Calu3 (cell line): Measurements from ENCODE around the gene CRYGD. TPM values are rescaled to one million over a fixed set of nuclear protein-coding genes. Genes with fewer than 3 reads are reported as not detected.
"Not testable (repeated sequence)": the region's sequence is repeated elsewhere in the genome, so short reads cannot be mapped to it uniquely, and the experiment has no call there.

Experiments used
- BruUV-seq: library from RNA; stranded (reverse); fragments of 400-500 nt; replicated peaks from 2 replicates; lab custom pipeline; 2021; lab: Mats Ljungman, UMichigan
- CTCF ChIA-PET: fragments of 300-600 bp; sonication (Branson Sonifier 250); formaldehyde crosslinking; loops from one replicate; lab custom pipeline; 2022; ENCODE audit warnings: antibody characterized with exemption; lab: Charles Lee
- DNase-seq: peaks from one replicate; pipeline ENCODE4 v3.0.0; 2022
- H3K27ac Mint-ChIP-seq: one replicate; pipeline ENCODE4 v1.8.0; 2022; ENCODE audit warnings: mixed read lengths; ENCODE audit not compliant: unreplicated experiment
- H3K27me3 Mint-ChIP-seq: one replicate; pipeline ENCODE4 v1.8.0; 2022; ENCODE audit warnings: mixed read lengths; ENCODE audit not compliant: unreplicated experiment
- H3K36me3 Mint-ChIP-seq: one replicate; pipeline ENCODE4 v1.8.0; 2022; ENCODE audit warnings: mild to moderate bottlenecking, moderate library complexity, mixed read lengths; ENCODE audit not compliant: insufficient read depth, unreplicated experiment
- H3K4me1 Mint-ChIP-seq: one replicate; pipeline ENCODE4 v1.8.0; 2022; ENCODE audit warnings: mild to moderate bottlenecking, low read depth, mixed read lengths; ENCODE audit not compliant: unreplicated experiment
- H3K4me3 Mint-ChIP-seq: one replicate; pipeline ENCODE4 v1.8.0; 2022; ENCODE audit warnings: mild to moderate bottlenecking, low read depth, moderate library complexity, mixed read lengths; ENCODE audit not compliant: unreplicated experiment
- H3K9me3 Mint-ChIP-seq: one replicate; pipeline ENCODE4 v1.8.0; 2022; ENCODE audit warnings: low read depth, mixed read lengths; ENCODE audit not compliant: unreplicated experiment
- intact Hi-C: fragments of 100-400 bp; cut with micrococcal nuclease; formaldehyde crosslinking; loops from one replicate; pipeline ENCODE4 v1.10.0; 2022; ENCODE audit not compliant: unreplicated experiment
- total RNA-seq: library from RNA; stranded (reverse); gene quantifications from 2 replicates; pipeline ENCODE4 v1.2.3, GENCODE V29; 2022
- TF ChIP-seq, protein P1 (sequence below): fragments of 200-600 bp; IDR thresholded peaks from one replicate; pipeline ENCODE4 v1.8.0; 2022; ENCODE audit warnings: antibody characterized with exemption; ENCODE audit not compliant: unreplicated experiment

Gene CRYGD
- total RNA-seq, 1 experiment from 2014 or later: not detected

GRCh38 chr2:208101716-208102631, 22.4 kb downstream of the CRYGD start:
- DNase-seq: peak; percentile 10
- intact Hi-C loops: loop anchor here (1.0 to 5.0 kb wide), 3 partner anchors 75 to 270 kb away; no protein-coding TSS in a partner anchor
- Mint-ChIP-seq H3K4me3 (peak overlapping the region; percentile 14), H3K36me3 (no peaks in the 10 kb centered on the region), H3K27me3 (peaks cover 10% of the 10 kb centered on the region), H3K4me1 (peaks cover 17% of the 10 kb centered on the region), H3K9me3 (no peaks in the 10 kb centered on the region), H3K27ac (no peak overlapping the region)
- CTCF ChIA-PET: interaction anchor here (0.6 to 1.9 kb wide), 9 partner anchors 73 to 306 kb away, joined by 3 to 25 read pairs (median 3); partner anchors contain the start of genes IDH1 and PIKFYVE
- no TSS peak for BruUV-seq
- TF ChIP-seq, protein P1, sequence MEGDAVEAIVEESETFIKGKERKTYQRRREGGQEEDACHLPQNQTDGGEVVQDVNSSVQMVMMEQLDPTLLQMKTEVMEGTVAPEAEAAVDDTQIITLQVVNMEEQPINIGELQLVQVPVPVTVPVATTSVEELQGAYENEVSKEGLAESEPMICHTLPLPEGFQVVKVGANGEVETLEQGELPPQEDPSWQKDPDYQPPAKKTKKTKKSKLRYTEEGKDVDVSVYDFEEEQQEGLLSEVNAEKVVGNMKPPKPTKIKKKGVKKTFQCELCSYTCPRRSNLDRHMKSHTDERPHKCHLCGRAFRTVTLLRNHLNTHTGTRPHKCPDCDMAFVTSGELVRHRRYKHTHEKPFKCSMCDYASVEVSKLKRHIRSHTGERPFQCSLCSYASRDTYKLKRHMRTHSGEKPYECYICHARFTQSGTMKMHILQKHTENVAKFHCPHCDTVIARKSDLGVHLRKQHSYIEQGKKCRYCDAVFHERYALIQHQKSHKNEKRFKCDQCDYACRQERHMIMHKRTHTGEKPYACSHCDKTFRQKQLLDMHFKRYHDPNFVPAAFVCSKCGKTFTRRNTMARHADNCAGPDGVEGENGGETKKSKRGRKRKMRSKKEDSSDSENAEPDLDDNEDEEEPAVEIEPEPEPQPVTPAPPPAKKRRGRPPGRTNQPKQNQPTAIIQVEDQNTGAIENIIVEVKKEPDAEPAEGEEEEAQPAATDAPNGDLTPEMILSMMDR: no peak

GRCh38 chr2:208099682-208100470, 24.4 kb downstream of the CRYGD start:
- Mint-ChIP-seq H3K4me3 (no peak overlapping the region), H3K4me1 (peaks cover 17% of the 10 kb centered on the region), H3K27me3 (peaks cover 26% of the 10 kb centered on the region), H3K27ac (no peak overlapping the region), H3K36me3 (no peaks in the 10 kb centered on the region), H3K9me3 (no peaks in the 10 kb centered on the region)
- CTCF ChIA-PET: no interaction called here
- DNase-seq: no peak
- no TSS peak for BruUV-seq
- TF ChIP-seq, protein P1: no peak
- intact Hi-C loops: loop anchor here (5.0 kb wide), 2 partner anchors 77 to 272 kb away; no protein-coding TSS in a partner anchor

DNA sequence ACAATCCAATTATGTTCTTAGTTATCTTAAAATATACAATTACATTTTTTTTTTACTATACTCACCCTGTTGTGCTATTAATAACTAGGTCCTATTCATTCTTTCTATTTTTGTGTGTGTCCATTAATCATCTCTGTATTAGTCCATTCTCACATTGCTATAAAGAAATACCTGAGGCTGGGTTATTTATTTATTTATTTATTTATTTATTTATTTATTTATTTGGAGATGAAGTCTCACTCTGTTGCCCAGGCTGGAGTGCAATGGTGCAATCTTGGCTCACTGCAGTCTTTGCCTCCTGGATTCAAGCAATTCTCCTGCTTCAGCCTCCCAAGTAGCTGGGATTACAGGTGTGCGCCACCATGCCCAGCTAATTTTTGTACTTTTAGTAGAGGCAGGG, 25.6 kb downstream of the CRYGD start:
- CTCF ChIA-PET, H3K36me3 Mint-ChIP-seq, intact Hi-C loops, H3K4me3 Mint-ChIP-seq, BruUV-seq, DNase-seq, H3K9me3 Mint-ChIP-seq, H3K27ac Mint-ChIP-seq: not testable (repeated sequence)
- Mint-ChIP-seq H3K4me1 (peaks cover 17% of the 10 kb centered on the region), H3K27me3 (peaks cover 26% of the 10 kb centered on the region)

- TF ChIP-seq, protein P1: no peak
- Mint-ChIP-seq H3K36me3 (no peaks in the 10 kb centered on the region), H3K27me3 (peaks cover 26% of the 10 kb centered on the region), H3K9me3 (no peaks in the 10 kb centered on the region), H3K4me3 (no peak overlapping the region), H3K27ac (no peak overlapping the region), H3K4me1 (peaks cover 17% of the 10 kb centered on the region)
- CTCF ChIA-PET: no interaction called here
- DNase-seq: no peak
- intact Hi-C loops: no loop called here
- BruUV-seq: no TSS peak
Measured at GRCh38 chr2:208098267-208098666, 26.1 kb downstream of the CRYGD start.
